Endothelial cell of umbilical vein (primary cell): ENCODE measurements around the gene KANK2. TPM values are rescaled to one million over a fixed set of nuclear protein-coding genes. Genes with fewer than 3 reads are reported as not detected.
"Not testable (repeated sequence)": the region's sequence is repeated elsewhere in the genome, so short reads cannot be mapped to it uniquely, and the experiment has no call there.

Experiments
- BruUV-seq: library from RNA; stranded (reverse); fragments of 400-500 nt; replicated peaks from 2 replicates; lab custom pipeline; 2021; lab: Mats Ljungman, UMichigan
- CTCF ChIA-PET: fragments of 300-600, 350-600 bp; sonication (Branson Sonifier 250); formaldehyde crosslinking; loops from one replicate; lab custom pipeline; 2021; ENCODE audit warnings: antibody characterized with exemption, inconsistent platforms; lab: Charles Lee
- POLR2A ChIA-PET: fragments of 300-600, 350-600 bp; sonication (Branson Sonifier 250); formaldehyde crosslinking; loops from one replicate; lab custom pipeline; 2021; ENCODE audit warnings: antibody characterized with exemption, inconsistent platforms; lab: Charles Lee
- DNase-seq: peaks from one replicate; pipeline ENCODE4 v3.0.0-alpha.2; 2011; ENCODE audit warnings: low read depth, low spot score
- FAIRE-seq: peaks from 2 replicates; lab custom pipeline; 2011; peaks lifted over from hg19 to GRCh38; lab: Jason Lieb, UNC
- H2AFZ ChIP-seq: 2 replicates; pipeline ENCODE4 v1.6.0; 2012; ENCODE audit warnings: low read depth, low read length, control low read depth, inconsistent platforms
- H3K27ac ChIP-seq: 2 replicates; pipeline ENCODE4 v1.5.1; 2011; ENCODE audit warnings: low read depth, mild to moderate bottlenecking, control low read depth, low read length, moderate library complexity; ENCODE audit not compliant: insufficient read depth
- H3K27me3 ChIP-seq, 2 experiments: 2 replicates each; pipeline versions ENCODE4 v1.6.0 to v1.6.1; 2011; ENCODE audit warnings: low read length in 2 of 2, mixed read lengths in 1 of 2; ENCODE audit not compliant: control insufficient read depth in 2 of 2, insufficient read depth in 2 of 2
- H3K36me3 ChIP-seq, 2 experiments: 2 replicates in 1 of 2; 3 replicates in 1 of 2; pipeline ENCODE4 v1.5.1; 2011; ENCODE audit warnings: low read length in 2 of 2, mild to moderate bottlenecking in 1 of 2, moderate library complexity in 1 of 2; ENCODE audit not compliant: control insufficient read depth in 2 of 2, insufficient read depth in 2 of 2; ENCODE audit errors: extremely low read depth in 1 of 2
- H3K4me1 ChIP-seq: 3 replicates; pipeline ENCODE4 v1.5.1; 2011; ENCODE audit warnings: mild to moderate bottlenecking, low read length; ENCODE audit not compliant: control insufficient read depth, insufficient read depth; ENCODE audit errors: extremely low read depth
- H3K4me2 ChIP-seq: 2 replicates; pipeline ENCODE4 v1.6.1; 2011; ENCODE audit warnings: low read length, control low read depth, mixed read lengths; ENCODE audit not compliant: insufficient read depth
- H3K4me3 ChIP-seq, 3 experiments: fragments of 200-600 bp in 1 of 3; sonication (generic), shearing (Covaris generic) in 1 of 3; replicated peaks in 1 of 3; 2 replicates each; pipeline ENCODE4 v1.5.1; 2011 to 2016; ENCODE audit warnings: control low read depth in 3 of 3, low read length in 3 of 3, mild to moderate bottlenecking in 2 of 3, inconsistent platforms in 1 of 3, low read depth in 1 of 3, moderate library complexity in 1 of 3; ENCODE audit not compliant: insufficient read depth in 1 of 3
- H3K79me2 ChIP-seq: 2 replicates; pipeline ENCODE4 v1.6.0; 2012; ENCODE audit warnings: low read length, inconsistent platforms; ENCODE audit not compliant: control insufficient read depth, insufficient read depth
- H3K9ac ChIP-seq: replicated peaks from 2 replicates; pipeline ENCODE3; 2011; ENCODE audit warnings: low read length, control low read depth; ENCODE audit not compliant: insufficient read depth; ENCODE audit errors: extremely low read depth
- H3K9me1 ChIP-seq: replicated peaks from 3 replicates; pipeline ENCODE4 v1.6.0; 2011; ENCODE audit warnings: mild to moderate bottlenecking, low read length; ENCODE audit not compliant: control insufficient read depth, insufficient read depth; ENCODE audit errors: extremely low read depth
- H3K9me3 ChIP-seq: replicated peaks from 2 replicates; pipeline ENCODE4 v1.5.1; 2012; ENCODE audit warnings: low read length, inconsistent platforms; ENCODE audit not compliant: control insufficient read depth, insufficient read depth
- H4K20me1 ChIP-seq: replicated peaks from 2 replicates; pipeline ENCODE3; 2011; ENCODE audit warnings: mild to moderate bottlenecking, low read length; ENCODE audit not compliant: control insufficient read depth, insufficient read depth; ENCODE audit errors: extremely low read depth
- CTCF ChIP-seq, 2 donors: IDR thresholded peaks; 1 replicate in 1 of 2; 2 replicates in 1 of 2; pipeline ENCODE4 v1.5.1; 2011; ENCODE audit warnings: low read length in 2 of 2, mild to moderate bottlenecking in 2 of 2, moderate library complexity in 2 of 2, control low read depth in 1 of 2, inconsistent platforms in 1 of 2, low read depth in 1 of 2; ENCODE audit not compliant: insufficient read depth in 1 of 2; ENCODE audit errors: extremely low read depth in 1 of 2
- EZH2 ChIP-seq: IDR thresholded peaks from 2 replicates; pipeline ENCODE4 v1.6.1; 2012; ENCODE audit warnings: borderline replicate concordance, low read depth, mild to moderate bottlenecking, moderate library complexity, low read length, inconsistent platforms; ENCODE audit not compliant: severe bottlenecking
- MAX ChIP-seq: IDR thresholded peaks from 2 replicates; pipeline ENCODE4 v1.6.1; 2011; ENCODE audit not compliant: insufficient read depth, insufficient read length
- dilution Hi-C: fragments of 300-500 bp; cut with MboI; formaldehyde crosslinking; loops from one replicate; pipeline ENCODE4 v1.15.0; 2019; ENCODE audit warnings: low sequenced_read_pairs; ENCODE audit not compliant: extremely low pct_ligation_motif_present
- intact Hi-C: fragments of 100-400 bp; cut with micrococcal nuclease; formaldehyde crosslinking; loops from one replicate; pipeline ENCODE4 v1.10.0; 2022
- polyA plus RNA-seq, 4 experiments: library from polyadenylated mRNA; depleted of rRNA in 3 of 4; stranded (reverse) in 3 of 4; unstranded in 1 of 4; fragments of >200 nt; gene quantifications; 2 replicates each; pipeline versions ENCODE4 v1.2.1 to v1.2.3, GENCODE V29; 2011 to 2012; ENCODE audit warnings: missing spikeins in 1 of 4
- total RNA-seq: library from RNA; stranded (reverse); gene quantifications from 2 replicates; pipeline ENCODE4 v1.2.3, GENCODE V29; 2021

The KANK2 gene
- total and polyA plus RNA-seq, 2 donors (not counting 3 experiments of a cell fraction or from before 2014, with no cell fraction given), result 41.7 to 77.9 TPM

GRCh38 chr19:11125994-11126685 is 71.2 kb downstream of the KANK2 start:
- intact Hi-C loops (no loop called here), dilution Hi-C loops (no loop called here)
- H3K9me1 ChIP-seq, result no peaks in the 10 kb centered on the region
- H3K27me3 ChIP-seq, result no peaks in the 10 kb centered on the region
- H3K4me2 ChIP-seq, result no peak overlapping the region
- no peak overlapping the region for H3K9ac ChIP-seq
- no TSS peak for BruUV-seq
- H3K27ac ChIP-seq, result no peak overlapping the region
- peaks cover 17 to 31% of the 10 kb centered on the region in 2 experiments for H3K36me3 ChIP-seq
- H3K79me2 ChIP-seq, result peaks cover 15% of the 10 kb centered on the region
- ChIA-PET CTCF (interaction anchor here (0.6 to 4.7 kb wide), 45 partner anchors 9 to 190 kb away, joined by 3 to 116 read pairs (median 6); partner anchors contain the start of genes KANK2, LDLR and SPC24), POLR2A (interaction anchor here (0.6 to 0.7 kb wide), 3 partner anchors 17 to 220 kb away, joined by 3 to 4 read pairs (median 3); partner anchors contain the start of genes CCDC159, KANK2 and TMEM205)
- H3K9me3 ChIP-seq, result no peaks in the 10 kb centered on the region
- peaks cover 4% of the 10 kb centered on the region for H3K4me1 ChIP-seq
- peak; percentile 68 for DNase-seq
- no peak overlapping the region for H2AFZ ChIP-seq
- FAIRE-seq, result peak; percentile 38
- H3K4me3 ChIP-seq, result no peak overlapping the region
- H4K20me1 ChIP-seq, result no peaks in the 10 kb centered on the region
- no peak for TF ChIP-seq EZH2
- TF ChIP-seq CTCF (IDR thresholded peaks at IDR 0.05; ENCODE audit: extremely low read depth in 1 of 2, insufficient read depth in 1 of 2, low read depth in 1 of 2, low read length in 2 of 2), result peak; percentile 61 to 72
- TF ChIP-seq MAX, result no peak

GRCh38 chr19:11124157-11124556 is 73.2 kb downstream of the KANK2 start:
- FAIRE-seq, intact Hi-C loops, H3K27me3 ChIP-seq, DNase-seq, H4K20me1 ChIP-seq, H3K27ac ChIP-seq, H3K4me2 ChIP-seq, dilution Hi-C loops, H3K9ac ChIP-seq, H3K4me3 ChIP-seq, BruUV-seq, H2AFZ ChIP-seq, H3K9me1 ChIP-seq, H3K4me1 ChIP-seq, H3K9me3 ChIP-seq: not testable (repeated sequence)
- ChIA-PET POLR2A (interaction anchor here (0.9 kb wide), 1 partner anchor 11 kb away, joined by 4 read pairs; no protein-coding TSS in a partner anchor), CTCF (interaction anchor here (4.7 kb wide), 1 partner anchor 81 kb away, joined by 116 read pairs; no protein-coding TSS in a partner anchor)
- H3K36me3 ChIP-seq, result peaks cover 21 to 34% of the 10 kb centered on the region in 2 experiments
- peaks cover 19% of the 10 kb centered on the region for H3K79me2 ChIP-seq
